Stomach smooth muscle (tissue), 2 donors: ENCODE measurements around the gene AQP5.
A peak's percentile ranks its signal among the peaks of the same experiment; 100 is the strongest.

Experiments used
- H3K27ac ChIP-seq: one replicate; pipeline ENCODE4 v1.7.0; 2013; ENCODE audit warnings: mild to moderate bottlenecking, low read length, inconsistent platforms
- H3K27me3 ChIP-seq, 2 donors: one replicate each; pipeline ENCODE4 v1.7.0; 2013; ENCODE audit warnings: low read length in 2 of 2; ENCODE audit not compliant: insufficient read depth in 2 of 2, control insufficient read depth in 1 of 2
- H3K36me3 ChIP-seq, 2 donors: one replicate each; pipeline ENCODE4 v1.7.0; 2013; ENCODE audit warnings: low read length in 2 of 2; ENCODE audit not compliant: control insufficient read depth in 2 of 2, insufficient read depth in 2 of 2
- H3K4me1 ChIP-seq: one replicate; pipeline ENCODE4 v1.7.0; 2013; ENCODE audit warnings: low read length; ENCODE audit not compliant: control insufficient read depth, insufficient read depth
- H3K4me3 ChIP-seq, 2 donors: one replicate each; pipeline ENCODE4 v1.7.0; 2013; ENCODE audit warnings: low read length in 2 of 2
- H3K9ac ChIP-seq, 2 donors: one replicate each; pipeline ENCODE4 v1.7.0; 2013; ENCODE audit warnings: low read length in 2 of 2, mild to moderate bottlenecking in 1 of 2
- H3K9me3 ChIP-seq, 2 donors: one replicate each; pipeline ENCODE4 v1.7.0; 2013; ENCODE audit warnings: low read length in 2 of 2; ENCODE audit not compliant: control insufficient read depth in 2 of 2
- donor health status: healthy.
- donor health status: Pancreatic carcinoma.

Gene AQP5

GRCh38 chr12:49959685-49960473, 1.8 kb upstream of the AQP5 start:
- Histone ChIP-seq H3K27ac (no peak overlapping the region), H3K4me1 (peaks cover 10% of the 10 kb centered on the region), H3K27me3 (peaks cover 40 to 56% of the 10 kb centered on the region in 2 donors), H3K4me3 (no peak overlapping the region), H3K9ac (no peak overlapping the region), H3K36me3 (no peaks in the 10 kb centered on the region), H3K9me3 (no peaks in the 10 kb centered on the region)

DNA sequence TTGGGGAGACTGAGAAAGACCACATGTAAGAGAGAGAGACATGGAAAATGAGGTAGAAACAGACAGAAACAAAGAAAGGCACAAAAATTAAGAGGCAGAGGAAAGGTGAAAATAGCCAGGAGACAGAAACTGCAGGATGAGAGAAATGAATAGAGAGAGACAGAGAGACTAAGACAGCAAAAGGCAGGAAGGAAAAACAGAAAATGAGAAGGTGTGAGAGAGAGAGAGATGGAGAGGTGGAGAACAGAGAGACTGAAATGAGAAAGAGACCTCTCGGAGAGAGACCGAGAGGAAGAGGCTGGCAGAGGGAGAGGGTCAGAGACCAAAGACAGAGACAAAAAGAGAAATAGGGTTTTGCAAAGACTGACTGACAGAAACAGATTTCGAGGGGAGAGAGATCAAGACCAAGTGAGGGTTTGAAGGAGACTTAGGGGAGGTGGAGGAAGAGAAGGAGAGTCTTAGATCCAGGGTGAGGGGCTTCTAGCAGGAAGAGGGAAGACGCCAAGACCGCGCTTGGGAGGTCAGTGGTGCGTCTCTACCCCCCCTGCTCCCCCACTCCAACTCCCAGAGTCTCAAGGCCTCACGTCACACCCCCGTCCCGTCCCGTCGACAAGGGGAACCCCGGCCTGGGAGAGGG, 1.1 kb upstream of the AQP5 start:
- H3K27me3 ChIP-seq, result peaks cover 37 to 49% of the 10 kb centered on the region in 2 donors
- H3K4me1 ChIP-seq, result peaks cover 6% of the 10 kb centered on the region
- H3K9me3 ChIP-seq, result no peaks in the 10 kb centered on the region
- peak overlapping the region in 1 of 2 donors; percentile 57 for H3K4me3 ChIP-seq
- H3K9ac ChIP-seq, result no peak overlapping the region
- no peak overlapping the region for H3K27ac ChIP-seq
- H3K36me3 ChIP-seq, result no peaks in the 10 kb centered on the region

DNA sequence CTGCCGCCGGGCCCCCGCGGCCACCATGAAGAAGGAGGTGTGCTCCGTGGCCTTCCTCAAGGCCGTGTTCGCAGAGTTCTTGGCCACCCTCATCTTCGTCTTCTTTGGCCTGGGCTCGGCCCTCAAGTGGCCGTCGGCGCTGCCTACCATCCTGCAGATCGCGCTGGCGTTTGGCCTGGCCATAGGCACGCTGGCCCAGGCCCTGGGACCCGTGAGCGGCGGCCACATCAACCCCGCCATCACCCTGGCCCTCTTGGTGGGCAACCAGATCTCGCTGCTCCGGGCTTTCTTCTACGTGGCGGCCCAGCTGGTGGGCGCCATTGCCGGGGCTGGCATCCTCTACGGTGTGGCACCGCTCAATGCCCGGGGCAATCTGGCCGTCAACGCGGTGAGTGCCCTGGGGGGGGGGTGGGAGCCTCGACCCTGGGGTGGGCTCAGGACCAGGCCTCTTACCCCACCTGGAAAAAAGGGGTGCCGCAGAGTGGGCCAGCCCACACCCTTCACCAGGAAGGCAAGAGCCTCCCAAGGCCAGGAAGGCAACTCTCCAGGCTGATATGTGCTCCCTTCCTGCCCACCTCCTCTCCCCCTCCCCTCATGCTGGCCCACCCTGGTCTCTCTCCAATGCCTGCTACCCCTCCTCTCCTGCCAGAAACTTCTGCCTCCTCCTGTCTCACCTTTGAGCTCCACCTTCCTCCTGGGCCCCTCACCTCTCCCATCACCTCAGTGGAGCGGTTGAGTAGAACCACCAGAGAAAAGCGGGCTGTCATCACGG, 507 bp downstream of the AQP5 start:
- Histone ChIP-seq H3K4me1 (peaks cover 12% of the 10 kb centered on the region), H3K27ac (no peak overlapping the region), H3K36me3 (no peaks in the 10 kb centered on the region), H3K4me3 (no peak overlapping the region), H3K9ac (no peak overlapping the region), H3K9me3 (no peaks in the 10 kb centered on the region), H3K27me3 (peaks cover 29 to 41% of the 10 kb centered on the region in 2 donors)

DNA sequence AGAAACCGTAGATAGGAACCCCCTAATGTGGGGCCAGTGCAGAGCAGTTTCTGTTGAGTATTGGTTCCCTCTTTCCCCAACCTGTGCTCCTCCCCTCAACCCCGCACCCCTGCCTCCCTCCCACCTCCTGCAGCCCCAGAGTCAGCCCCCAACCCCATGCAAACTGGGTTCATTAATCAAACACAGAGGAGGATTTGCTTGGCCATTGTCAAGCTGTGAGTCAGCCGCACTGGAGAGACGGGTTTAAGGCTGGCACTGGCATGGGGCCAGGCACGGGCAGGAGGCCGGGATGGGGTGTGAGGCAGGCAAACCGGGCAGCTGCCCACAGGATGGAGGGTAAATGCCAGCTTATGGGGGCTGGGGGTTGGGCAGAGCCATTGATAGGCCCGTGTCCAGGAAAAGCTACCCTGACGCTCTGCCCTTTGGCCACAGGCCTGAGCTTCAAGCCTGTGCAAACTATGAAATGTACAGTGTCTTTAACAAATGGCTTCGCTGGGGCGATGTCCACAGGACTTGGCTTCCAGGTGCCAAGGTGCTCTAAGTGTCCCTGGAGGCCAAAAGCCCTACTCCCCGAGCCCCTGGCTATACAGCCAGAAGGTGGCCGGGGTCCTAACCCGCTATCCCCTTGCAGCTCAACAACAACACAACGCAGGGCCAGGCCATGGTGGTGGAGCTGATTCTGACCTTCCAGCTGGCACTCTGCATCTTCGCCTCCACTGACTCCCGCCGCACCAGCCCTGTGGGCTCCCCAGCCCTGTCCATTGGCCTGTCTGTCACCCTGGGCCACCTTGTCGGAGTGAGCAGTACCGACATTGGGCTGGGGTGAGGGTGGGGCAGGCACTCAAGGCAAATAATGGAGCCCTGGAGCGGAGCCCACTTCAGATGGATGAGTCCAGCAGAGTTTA, 1.4 kb downstream of the AQP5 start:
- Histone ChIP-seq H3K9ac (no peak overlapping the region), H3K4me3 (no peak overlapping the region), H3K27me3 (peaks cover 31 to 32% of the 10 kb centered on the region in 2 donors), H3K4me1 (peaks cover 19% of the 10 kb centered on the region), H3K36me3 (no peaks in the 10 kb centered on the region), H3K9me3 (no peaks in the 10 kb centered on the region), H3K27ac (no peak overlapping the region)

DNA sequence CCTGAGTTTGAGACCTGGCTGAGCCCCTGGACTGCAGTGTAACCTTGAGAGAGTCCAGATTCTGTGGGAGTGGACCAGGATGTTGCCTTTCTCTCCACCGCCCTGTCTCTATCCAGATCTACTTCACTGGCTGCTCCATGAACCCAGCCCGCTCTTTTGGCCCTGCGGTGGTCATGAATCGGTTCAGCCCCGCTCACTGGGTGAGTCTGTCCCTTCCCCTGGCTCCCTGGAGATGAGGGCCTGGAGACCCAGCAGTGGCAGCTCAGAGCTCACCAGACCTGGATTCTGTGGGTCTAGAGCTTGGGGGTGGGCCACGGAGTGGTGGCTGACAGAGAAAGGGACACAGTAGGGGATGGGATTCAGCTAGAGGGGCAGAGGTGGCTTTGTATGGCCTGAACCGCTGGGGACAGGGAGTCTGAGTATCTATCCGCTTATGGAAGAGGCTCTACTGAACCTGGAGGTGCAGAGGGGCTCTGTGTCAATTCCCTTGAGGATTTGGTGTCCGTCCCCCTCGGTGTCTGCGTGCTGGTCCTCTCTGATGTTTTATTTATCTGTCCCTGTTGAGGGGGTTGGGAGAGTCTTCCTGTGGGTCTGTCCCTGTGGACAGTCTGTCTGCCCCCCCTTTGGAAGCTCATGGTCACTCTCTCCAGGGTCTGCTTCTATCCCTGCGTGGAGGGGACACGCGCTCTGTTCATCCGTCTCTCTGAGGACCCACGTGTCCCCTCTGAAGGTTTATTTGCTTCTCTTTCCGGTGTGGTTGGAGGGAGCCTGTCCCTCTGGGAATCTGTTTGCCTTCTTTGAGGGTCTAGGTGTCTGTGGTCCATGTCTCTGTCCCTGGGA, 2.5 kb downstream of the AQP5 start:
- no peak overlapping the region for H3K27ac ChIP-seq
- H3K9ac ChIP-seq, result no peak overlapping the region
- H3K4me3 ChIP-seq, result no peak overlapping the region
- H3K4me1 ChIP-seq, result peaks cover 19% of the 10 kb centered on the region
- H3K36me3 ChIP-seq, result no peaks in the 10 kb centered on the region
- H3K9me3 ChIP-seq, result no peaks in the 10 kb centered on the region
- H3K27me3 ChIP-seq, result peaks cover 27% of the 10 kb centered on the region in 2 donors

DNA sequence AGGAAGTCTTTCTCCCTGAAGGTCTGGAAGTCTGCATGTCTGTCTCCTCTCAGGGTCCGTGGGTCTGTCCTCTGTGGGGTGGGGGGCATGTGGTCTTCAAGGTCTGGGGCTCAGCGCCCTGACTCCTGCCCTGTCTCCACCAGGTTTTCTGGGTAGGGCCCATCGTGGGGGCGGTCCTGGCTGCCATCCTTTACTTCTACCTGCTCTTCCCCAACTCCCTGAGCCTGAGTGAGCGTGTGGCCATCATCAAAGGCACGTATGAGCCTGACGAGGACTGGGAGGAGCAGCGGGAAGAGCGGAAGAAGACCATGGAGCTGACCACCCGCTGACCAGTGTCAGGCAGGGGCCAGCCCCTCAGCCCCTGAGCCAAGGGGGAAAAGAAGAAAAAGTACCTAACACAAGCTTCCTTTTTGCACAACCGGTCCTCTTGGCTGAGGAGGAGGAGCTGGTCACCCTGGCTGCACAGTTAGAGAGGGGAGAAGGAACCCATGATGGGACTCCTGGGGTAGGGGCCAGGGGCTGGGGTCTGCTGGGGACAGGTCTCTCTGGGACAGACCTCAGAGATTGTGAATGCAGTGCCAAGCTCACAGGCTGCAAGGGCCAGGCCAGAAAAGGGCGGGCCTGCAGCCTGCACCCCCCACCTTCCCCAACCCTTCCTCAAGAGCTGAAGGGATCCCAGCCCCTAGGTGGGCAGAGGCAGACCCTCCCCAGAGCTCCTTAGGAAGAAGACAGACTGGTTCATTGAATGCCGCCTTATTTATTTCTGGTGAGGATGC, 3.4 kb downstream of the AQP5 start:
- H3K27me3 ChIP-seq, result peaks cover 18 to 20% of the 10 kb centered on the region in 2 donors
- no peak overlapping the region for H3K27ac ChIP-seq
- no peak overlapping the region for H3K4me3 ChIP-seq
- H3K4me1 ChIP-seq, result peaks cover 19% of the 10 kb centered on the region
- no peaks in the 10 kb centered on the region for H3K9me3 ChIP-seq
- no peaks in the 10 kb centered on the region for H3K36me3 ChIP-seq
- no peak overlapping the region for H3K9ac ChIP-seq

GRCh38 chr12:49965836-49966235, 4.2 kb downstream of the AQP5 start:
- H3K27me3 ChIP-seq, result peaks cover 10 to 12% of the 10 kb centered on the region in 2 donors

GRCh38 chr12:49966511-49967041, 4.9 kb downstream of the AQP5 start:
- H3K4me1 ChIP-seq, result peaks cover 14% of the 10 kb centered on the region
- peaks cover 4 to 11% of the 10 kb centered on the region in 2 donors for H3K27me3 ChIP-seq
- H3K9ac ChIP-seq, result no peak overlapping the region
- no peaks in the 10 kb centered on the region for H3K9me3 ChIP-seq
- H3K27ac ChIP-seq, result no peak overlapping the region
- H3K36me3 ChIP-seq, result no peaks in the 10 kb centered on the region
- no peak overlapping the region for H3K4me3 ChIP-seq

More at GRCh38 chr12:49965836-49966235, 4.2 kb downstream of the AQP5 start:
- Histone ChIP-seq H3K9me3 (no peaks in the 10 kb centered on the region), H3K36me3 (no peaks in the 10 kb centered on the region), H3K4me3 (no peak overlapping the region), H3K4me1 (peaks cover 19% of the 10 kb centered on the region), H3K9ac (no peak overlapping the region), H3K27ac (no peak overlapping the region)
